ENCODE data around the gene DROSHA. TPM values are rescaled to one million over a fixed set of nuclear protein-coding genes. Genes with fewer than 3 reads are reported as not detected.

Gene DROSHA
- total and polyA plus RNA-seq, 10 of the 15 experiments (the other 5 are each of a cell fraction or from before 2014, with no cell fraction given), result 27.9 to 55.0 (median 37.6) TPM

DNA sequence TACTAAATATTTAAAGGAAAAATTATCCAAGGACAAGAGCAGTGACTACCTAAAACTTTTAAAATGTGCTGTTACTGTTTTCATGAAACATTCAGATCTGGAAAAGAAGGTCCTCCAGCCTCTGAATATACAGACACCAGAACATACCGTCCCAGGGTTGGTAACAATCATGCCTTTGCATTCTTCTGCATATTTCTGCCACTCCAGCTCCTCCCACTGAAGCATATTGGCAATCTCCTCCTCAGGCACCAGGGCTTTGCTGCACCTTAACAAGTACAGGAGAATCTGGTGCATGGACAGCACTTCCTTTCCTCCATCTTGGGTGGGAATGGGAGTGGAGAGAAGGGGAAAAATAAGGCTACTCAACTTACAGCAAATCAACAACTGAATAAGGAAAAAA, 60.0 kb downstream of the DROSHA start (continued):
- TF ChIP-seq, protein P1, sequence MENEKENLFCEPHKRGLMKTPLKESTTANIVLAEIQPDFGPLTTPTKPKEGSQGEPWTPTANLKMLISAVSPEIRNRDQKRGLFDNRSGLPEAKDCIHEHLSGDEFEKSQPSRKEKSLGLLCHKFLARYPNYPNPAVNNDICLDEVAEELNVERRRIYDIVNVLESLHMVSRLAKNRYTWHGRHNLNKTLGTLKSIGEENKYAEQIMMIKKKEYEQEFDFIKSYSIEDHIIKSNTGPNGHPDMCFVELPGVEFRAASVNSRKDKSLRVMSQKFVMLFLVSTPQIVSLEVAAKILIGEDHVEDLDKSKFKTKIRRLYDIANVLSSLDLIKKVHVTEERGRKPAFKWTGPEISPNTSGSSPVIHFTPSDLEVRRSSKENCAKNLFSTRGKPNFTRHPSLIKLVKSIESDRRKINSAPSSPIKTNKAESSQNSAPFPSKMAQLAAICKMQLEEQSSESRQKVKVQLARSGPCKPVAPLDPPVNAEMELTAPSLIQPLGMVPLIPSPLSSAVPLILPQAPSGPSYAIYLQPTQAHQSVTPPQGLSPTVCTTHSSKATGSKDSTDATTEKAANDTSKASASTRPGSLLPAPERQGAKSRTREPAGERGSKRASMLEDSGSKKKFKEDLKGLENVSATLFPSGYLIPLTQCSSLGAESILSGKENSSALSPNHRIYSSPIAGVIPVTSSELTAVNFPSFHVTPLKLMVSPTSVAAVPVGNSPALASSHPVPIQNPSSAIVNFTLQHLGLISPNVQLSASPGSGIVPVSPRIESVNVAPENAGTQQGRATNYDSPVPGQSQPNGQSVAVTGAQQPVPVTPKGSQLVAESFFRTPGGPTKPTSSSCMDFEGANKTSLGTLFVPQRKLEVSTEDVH (IDR thresholded peaks at IDR 0.05; ENCODE audit: low read depth, partially characterized antibody), result no peak
- TF ChIP-seq ZNF274 (IDR thresholded peaks at IDR 0.05; ENCODE audit: insufficient read depth, insufficient read length), result no peak

DNA sequence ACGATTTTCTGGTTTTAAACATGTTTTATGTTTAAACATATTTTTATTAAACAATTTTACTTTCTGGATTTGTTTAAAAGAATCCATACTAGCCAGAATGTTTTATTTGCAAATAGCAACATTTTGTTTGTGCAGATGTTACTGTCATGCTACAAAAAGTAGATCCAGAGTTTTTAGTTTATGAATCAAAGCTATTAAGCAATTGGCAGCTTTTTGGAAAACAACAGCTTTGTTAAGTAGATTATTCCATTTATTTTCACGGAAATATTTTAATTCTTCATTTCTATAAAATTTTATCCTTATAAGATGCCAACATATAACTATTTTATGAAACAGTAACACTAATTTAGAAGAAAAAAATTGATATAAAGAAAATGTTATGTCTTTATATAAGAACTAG, 60.9 kb downstream of the DROSHA start:
- H3K79me2 ChIP-seq (ENCODE audit: control insufficient read depth, insufficient read depth, low read length), result no peaks in the 10 kb centered on the region
- ChIA-PET POLR2A (no interaction called here), RAD21 (ENCODE audit: unreplicated experiment) (no interaction called here), SMC1A (ENCODE audit: uncharacterized antibody, unreplicated experiment) (no interaction called here), CTCF (interaction anchor here (1.4 kb wide), 1 partner anchor 10 kb away, joined by 5 read pairs; no protein-coding TSS in a partner anchor)
- H3K4me1 ChIP-seq (ENCODE audit: control insufficient read depth, insufficient read depth, low read length), result no peaks in the 10 kb centered on the region
- in situ Hi-C loops (cut with MboI) (no loop called here), intact Hi-C loops (cut with micrococcal nuclease; ENCODE audit: unreplicated experiment) (no loop called here)
- H4K20me1 ChIP-seq (ENCODE audit: control insufficient read depth, insufficient read depth), result no peaks in the 10 kb centered on the region
- H3K36me3 ChIP-seq (ENCODE audit: control insufficient read depth in 2 of 2, insufficient read depth in 2 of 2, low read length in 1 of 2), result peaks cover 3 to 7% of the 10 kb centered on the region in 2 experiments
- TF ChIP-seq RAD51 (IDR thresholded peaks at IDR 0.05), result no peak
- no peak for TF ChIP-seq ZZZ3 (IDR thresholded peaks at IDR 0.05; ENCODE audit: control insufficient read depth, insufficient read length, low read depth)
- no peak for TF ChIP-seq ETV6 (conservative IDR thresholded peaks at IDR 0.05 in 1 of 2, IDR thresholded peaks at IDR 0.05 in 1 of 2; ENCODE audit: borderline replicate concordance in 1 of 2, low read depth in 1 of 2)
- TF ChIP-seq, protein P2, sequence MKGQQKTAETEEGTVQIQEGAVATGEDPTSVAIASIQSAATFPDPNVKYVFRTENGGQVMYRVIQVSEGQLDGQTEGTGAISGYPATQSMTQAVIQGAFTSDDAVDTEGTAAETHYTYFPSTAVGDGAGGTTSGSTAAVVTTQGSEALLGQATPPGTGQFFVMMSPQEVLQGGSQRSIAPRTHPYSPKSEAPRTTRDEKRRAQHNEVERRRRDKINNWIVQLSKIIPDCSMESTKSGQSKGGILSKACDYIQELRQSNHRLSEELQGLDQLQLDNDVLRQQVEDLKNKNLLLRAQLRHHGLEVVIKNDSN (IDR thresholded peaks at IDR 0.05; ENCODE audit: borderline replicate concordance, extremely low read length, insufficient read depth, low read depth, low read length), result no peak
- no peak for TF ChIP-seq CREB1 (IDR thresholded peaks at IDR 0.05; ENCODE audit: low read depth)
- no peak for TF ChIP-seq CBFB (IDR thresholded peaks at IDR 0.05; ENCODE audit: low read depth)
- no peak for TF ChIP-seq RCOR1 (conservative IDR thresholded peaks at IDR 0.05; ENCODE audit: low read depth, low read length)
- TF ChIP-seq NFXL1 (IDR thresholded peaks at IDR 0.05; ENCODE audit: borderline replicate concordance), result no peak
- H3K9me3 ChIP-seq (replicated peaks; ENCODE audit: control insufficient read depth, insufficient read depth, low read length), result no peaks in the 10 kb centered on the region
- WGBS (ENCODE audit: insufficient coverage, insufficient replicate concordance, low lambda C conversion rate, missing lambda C conversion rate), result 96% methylated on average over 2 of the region's 2 CpGs
- ATAC-seq, result no peak
- H3K4me3 ChIP-seq, result no peak overlapping the region
- H3K27me3 ChIP-seq (replicated peaks in 1 of 2; ENCODE audit: control insufficient read depth in 2 of 2, insufficient read depth in 2 of 2, low read length in 1 of 2), result no peaks in the 10 kb centered on the region
- H3K9ac ChIP-seq (ENCODE audit: control insufficient read depth, insufficient read depth, low read length), result no peak overlapping the region
- H3K4me2 ChIP-seq (ENCODE audit: control insufficient read depth, insufficient read depth), result no peak overlapping the region
- no peak overlapping the region for H2AFZ ChIP-seq (ENCODE audit: control insufficient read depth, low read depth, low read length)
- no peak overlapping the region; the same call in 1 of the 2 replicates for H3K27ac ChIP-seq (ENCODE audit: control insufficient read depth, insufficient read depth)
- FAIRE-seq, result no peak
- no TSS peak for BruUV-seq (replicated peaks)
- no peak for DNase-seq (ENCODE audit: low read depth, low spot score)
